H1 (cell line): ENCODE data around the gene ZNF385C. TPM values are rescaled to one million over a fixed set of nuclear protein-coding genes. Genes with fewer than 3 reads are reported as not detected.
A peak's percentile ranks its signal among the peaks of the same experiment; 100 is the strongest.

ENCODE experiments used
- CTCF ChIA-PET: fragments of 300-600 bp; sonication (Branson Sonifier 250); formaldehyde crosslinking; loops from one replicate; lab custom pipeline; 2021; ENCODE audit not compliant: partially characterized antibody; lab: Charles Lee
- POLR2A ChIA-PET: fragments of 300-600 bp; sonication (Branson Sonifier 250); formaldehyde crosslinking; loops from one replicate; lab custom pipeline; 2021; ENCODE audit warnings: inconsistent platforms; ENCODE audit not compliant: partially characterized antibody; lab: Charles Lee
- DNase-seq, 2 experiments: peaks; one replicate each; pipeline versions ENCODE4 v3.0.0 to v3.0.0-alpha.2; 2010 to 2022; ENCODE audit warnings: low spot score in 2 of 2, low read depth in 1 of 2, mixed read lengths in 1 of 2
- FAIRE-seq: peaks from 2 replicates; lab custom pipeline; 2011; peaks lifted over from hg19 to GRCh38; lab: Jason Lieb, UNC
- H2AFZ ChIP-seq: 2 replicates; pipeline ENCODE4 v1.8.1; 2012; ENCODE audit warnings: low read length, inconsistent platforms
- H2AK5ac ChIP-seq: 2 replicates; pipeline ENCODE4 v1.6.1; 2013; ENCODE audit warnings: low read depth, low read length
- H2BK120ac ChIP-seq: replicated peaks from 2 replicates; pipeline ENCODE3; 2013; ENCODE audit warnings: low read depth, low read length, inconsistent platforms
- H2BK12ac ChIP-seq: 2 replicates; pipeline ENCODE4 v1.6.1; 2013; ENCODE audit warnings: low read depth, low read length
- H2BK15ac ChIP-seq: 2 replicates; pipeline ENCODE4 v1.6.1; 2013; ENCODE audit warnings: low read length
- H2BK20ac ChIP-seq: 2 replicates; pipeline ENCODE4 v1.6.1; 2013; ENCODE audit warnings: low read length
- H2BK5ac ChIP-seq: 2 replicates; pipeline ENCODE4 v1.6.1; 2013; ENCODE audit warnings: low read depth, low read length
- H3K14ac ChIP-seq: 2 replicates; pipeline ENCODE4 v1.6.1; 2013; ENCODE audit warnings: inconsistent platforms; ENCODE audit not compliant: insufficient read length
- H3K18ac ChIP-seq: 2 replicates; pipeline ENCODE4 v1.6.1; 2013; ENCODE audit warnings: low read length; ENCODE audit errors: extremely low read depth
- H3K23ac ChIP-seq: 2 replicates; pipeline ENCODE4 v1.6.1; 2013; ENCODE audit warnings: inconsistent platforms; ENCODE audit not compliant: insufficient read length
- H3K23me2 ChIP-seq: 2 replicates; pipeline ENCODE4 v1.6.1; 2013; ENCODE audit warnings: low read depth, low read length
- H3K27ac ChIP-seq: 2 replicates; pipeline ENCODE4 v1.6.1; 2011; ENCODE audit warnings: low read depth, low read length, inconsistent platforms
- H3K27me3 ChIP-seq, 4 experiments: replicated peaks in 1 of 4; 1 replicate in 1 of 4; 2 replicates in 3 of 4; pipeline versions ENCODE4 v1.6.1 to v1.8.1; 2011 to 2013; ENCODE audit warnings: low read length in 3 of 4, mild to moderate bottlenecking in 3 of 4, inconsistent platforms in 2 of 4, mixed read lengths in 2 of 4, moderate library complexity in 1 of 4; ENCODE audit not compliant: control insufficient read depth in 3 of 4, insufficient read depth in 3 of 4; ENCODE audit errors: extremely low read depth in 1 of 4
- H3K36me3 ChIP-seq, 4 experiments: 2 replicates each; pipeline versions ENCODE4 v1.6.1 to v1.8.1; 2011 to 2013; ENCODE audit warnings: mild to moderate bottlenecking in 4 of 4, low read length in 3 of 4, moderate library complexity in 2 of 4, control low read depth in 1 of 4, inconsistent platforms in 1 of 4; ENCODE audit not compliant: insufficient read depth in 4 of 4, control insufficient read depth in 2 of 4
- H3K4ac ChIP-seq: replicated peaks from 2 replicates; pipeline ENCODE3; 2013; ENCODE audit warnings: low read length, low read depth, mixed read lengths, inconsistent platforms; ENCODE audit not compliant: insufficient read length
- H3K4me1 ChIP-seq, 4 experiments: replicated peaks in 1 of 4; 1 replicate in 1 of 4; 2 replicates in 3 of 4; pipeline versions ENCODE4 v1.6.1 to v1.8.1; 2011 to 2013; ENCODE audit warnings: low read length in 3 of 4, inconsistent platforms in 2 of 4, mixed read lengths in 1 of 4; ENCODE audit not compliant: insufficient read depth in 4 of 4, control insufficient read depth in 3 of 4
- H3K4me2 ChIP-seq, 2 experiments: 2 replicates each; pipeline versions ENCODE4 v1.6.1 to v1.8.1; 2011 to 2013; ENCODE audit warnings: low read depth in 2 of 2, low read length in 2 of 2, control low read depth in 1 of 2, inconsistent platforms in 1 of 2, mild to moderate bottlenecking in 1 of 2; ENCODE audit not compliant: insufficient read depth in 1 of 2
- H3K4me3 ChIP-seq, 4 experiments: fragments of 200-600, 300-600 bp in 1 of 4; sonication (generic), shearing (Covaris generic), sonication (Bioruptor Twin) in 1 of 4; 2 replicates each; pipeline versions ENCODE4 v1.5.1 to v1.8.1; 2011 to 2016; ENCODE audit warnings: low read length in 4 of 4, low read depth in 3 of 4, control low read depth in 2 of 4, inconsistent platforms in 2 of 4, mild to moderate bottlenecking in 2 of 4, mixed read lengths in 1 of 4, moderate library complexity in 1 of 4; ENCODE audit not compliant: insufficient read depth in 2 of 4; ENCODE audit errors: extremely low read depth in 1 of 4
- H3K56ac ChIP-seq: replicated peaks from 2 replicates; pipeline ENCODE3; 2013; ENCODE audit warnings: low read depth, mild to moderate bottlenecking, mixed read lengths, low read length, inconsistent platforms; ENCODE audit not compliant: insufficient read length
- H3K79me1 ChIP-seq: 2 replicates; pipeline ENCODE4 v1.6.1; 2013; ENCODE audit warnings: low read depth, low read length, control low read depth
- H3K79me2 ChIP-seq, 2 experiments: 2 replicates each; pipeline versions ENCODE4 v1.6.1 to v1.8.1; 2012 to 2013; ENCODE audit warnings: low read length in 2 of 2, mild to moderate bottlenecking in 2 of 2, inconsistent platforms in 1 of 2; ENCODE audit not compliant: insufficient read depth in 2 of 2, control insufficient read depth in 1 of 2
- H3K9ac ChIP-seq, 4 experiments: replicated peaks in 1 of 4; 1 replicate in 1 of 4; 2 replicates in 3 of 4; pipeline versions ENCODE4 v1.6.1 to v1.8.1; 2011 to 2013; ENCODE audit warnings: low read depth in 3 of 4, low read length in 3 of 4, control low read depth in 2 of 4, mild to moderate bottlenecking in 2 of 4, moderate library complexity in 2 of 4, inconsistent platforms in 1 of 4; ENCODE audit errors: extremely low read depth in 1 of 4
- H3K9me3 ChIP-seq, 2 experiments: 2 replicates each; pipeline versions ENCODE4 v1.6.1 to v1.8.1; 2012 to 2013; ENCODE audit warnings: mild to moderate bottlenecking in 2 of 2, moderate library complexity in 2 of 2, control low read depth in 1 of 2, inconsistent platforms in 1 of 2, low read depth in 1 of 2, low read length in 1 of 2, mixed read lengths in 1 of 2; ENCODE audit not compliant: insufficient read depth in 2 of 2
- H4K20me1 ChIP-seq, 2 experiments: replicated peaks in 1 of 2; 2 replicates each; pipeline versions ENCODE3 to v1.8.1; 2011 to 2013; ENCODE audit warnings: inconsistent platforms in 2 of 2, low read length in 2 of 2, mild to moderate bottlenecking in 1 of 2; ENCODE audit not compliant: insufficient read depth in 2 of 2, control insufficient read depth in 1 of 2
- H4K5ac ChIP-seq: 2 replicates; pipeline ENCODE4 v1.6.1; 2013; ENCODE audit warnings: low read length, low read depth, mixed read lengths, inconsistent platforms; ENCODE audit not compliant: insufficient read length
- H4K8ac ChIP-seq: 2 replicates; pipeline ENCODE4 v1.8.0; 2013; ENCODE audit warnings: mild to moderate bottlenecking, moderate library complexity, low read length, inconsistent platforms; ENCODE audit not compliant: insufficient read depth; ENCODE audit errors: extremely low read depth
- H4K91ac ChIP-seq: replicated peaks from 2 replicates; pipeline ENCODE3; 2013; ENCODE audit warnings: low read length, mixed read lengths, inconsistent platforms; ENCODE audit not compliant: insufficient read length
- CEBPB ChIP-seq: IDR thresholded peaks from 2 replicates; pipeline ENCODE4 v1.6.1; 2012; ENCODE audit warnings: low read depth, low read length
- HDAC2 ChIP-seq, 2 experiments: fragments of 300-600 bp in 1 of 2; sonication (generic) in 1 of 2; IDR thresholded peaks; 2 replicates each; pipeline ENCODE4 v1.6.1; 2011 to 2012; ENCODE audit warnings: low read depth in 2 of 2, low read length in 2 of 2, mild to moderate bottlenecking in 2 of 2, moderate library complexity in 2 of 2, borderline replicate concordance in 1 of 2, inconsistent platforms in 1 of 2
- WGBS, 2 experiments: shearing (Covaris generic) in 1 of 2; methylation state at CpG; one replicate each; pipeline versions ENCODE4 v1.1.6 to v1.1.7; 2013 to 2015; ENCODE audit warnings: low lambda C conversion rate in 2 of 2, mixed read lengths in 2 of 2, inconsistent platforms in 1 of 2, low coverage in 1 of 2, missing lambda C conversion rate in 1 of 2; ENCODE audit not compliant: insufficient replicate concordance in 2 of 2, insufficient coverage in 1 of 2, insufficient read length in 1 of 2; ENCODE audit errors: extremely low coverage in 1 of 2, missing lambda C conversion rate in 1 of 2; 5-methylcytosine and 5-hydroxymethylcytosine counted together
- polyA plus RNA-seq, 7 experiments: library from polyadenylated mRNA; depleted of rRNA in 3 of 7; stranded (reverse) in 5 of 7; unstranded in 2 of 7; fragments of >200 nt in 5 of 7; fragments of 200-250 nt in 2 of 7; gene quantifications; 1 replicate in 5 of 7; 2 replicates in 1 of 7; 4 replicates in 1 of 7; pipeline versions ENCODE4 v1.2.1 to v1.2.3, GENCODE V29; 2011 to 2013; ENCODE audit warnings: missing spikeins in 2 of 7, mixed read lengths in 2 of 7
- total RNA-seq: library from RNA; stranded (reverse); fragmentation: NEBNext Ultra II Directional; extraction: Animal tissue kit (Norgen Biotek cat#: 25700); gene quantifications from 2 replicates; pipeline ENCODE4 v1.2.1, GENCODE V29; 2021

Gene ZNF385C
- total and polyA plus RNA-seq, 2 of the 8 experiments (the other 6 are each of a cell fraction or from before 2014, with no cell fraction given) = 3.9 to 6.1 TPM

DNA sequence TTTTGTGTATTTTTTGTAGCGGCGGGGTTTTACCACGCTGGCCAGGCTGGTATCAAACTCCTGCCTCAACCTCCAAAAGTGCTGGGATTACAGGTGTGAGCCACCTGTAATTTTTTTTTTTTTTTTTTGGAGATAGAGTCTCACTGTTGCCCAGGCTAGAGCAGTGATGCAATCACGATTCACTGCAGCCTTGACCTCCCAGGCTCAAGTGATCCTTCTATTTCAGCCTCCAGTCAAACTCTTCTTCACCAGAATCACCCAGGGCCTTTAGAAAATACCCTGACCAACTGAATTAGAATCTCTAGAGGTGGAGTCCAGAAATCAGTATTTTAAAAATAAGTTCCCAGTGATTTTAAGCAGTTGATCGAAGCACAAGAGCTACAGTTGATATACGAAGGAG is 36.9 kb upstream of the ZNF385C start:
- Histone ChIP-seq H4K20me1 (peaks cover 5 to 15% of the 10 kb centered on the region in 2 experiments), H4K91ac (no peak overlapping the region)
- CTCF ChIA-PET = interaction anchor here (0.6 to 11.7 kb wide), 14 partner anchors 10 to 382 kb away, joined by 3 to 97 read pairs (median 4); partner anchors contain the start of genes HSPB9, KAT2A and NKIRAS2

More for the DNA sequence above, 36.9 kb upstream of the ZNF385C start:
- Histone ChIP-seq H2AFZ (no peak overlapping the region), H4K5ac (no peak overlapping the region), H2BK5ac (no peak overlapping the region), H3K79me1 (peaks cover 19% of the 10 kb centered on the region), H3K27me3 (no peaks in the 10 kb centered on the region), H3K79me2 (peaks cover 0 to 55% of the 10 kb centered on the region in 2 experiments; a peak in 2 of 4 replicates), H2BK15ac (no peak overlapping the region), H3K18ac (no peak overlapping the region), H3K23ac (no peak overlapping the region), H3K4me3 (no peak overlapping the region), H3K56ac (no peak overlapping the region), H2BK120ac (no peak overlapping the region), H2BK12ac (no peak overlapping the region), H3K9ac (no peak overlapping the region), H3K27ac (no peak overlapping the region), H2BK20ac (no peak overlapping the region), H3K14ac (no peak overlapping the region), H3K23me2 (peaks cover 3% of the 10 kb centered on the region; the same call in 1 of the 2 replicates), H2AK5ac (no peak overlapping the region), H3K4me1 (peaks cover 0 to 6% (median 1%) of the 10 kb centered on the region in 4 experiments; a peak in 3 of 7 replicates), H3K4ac (no peak overlapping the region), H3K4me2 (no peak overlapping the region; a peak in 1 of 4 replicates), H3K36me3 (peaks cover 0 to 7% (median 1%) of the 10 kb centered on the region in 4 experiments; a peak in 3 of 8 replicates), H4K8ac (no peak overlapping the region), H3K9me3 (no peaks in the 10 kb centered on the region)
- TF ChIP-seq HDAC2 (IDR thresholded peaks at IDR 0.05; ENCODE audit: borderline replicate concordance in 1 of 2, low read depth in 2 of 2, low read length in 2 of 2) (no peak), CEBPB (0 out of 2 replicates have a peak, but pooled peaks have one; percentile 11)
- POLR2A ChIA-PET = no interaction called here
- 94% methylated on average over 6 of the region's 6 CpGs; no CpG with 5 or more reads in 1 of the 2 experiments for WGBS, 2 experiments
- DNase-seq (no peak), FAIRE-seq (no peak)
